HEK293T (cell line): ENCODE results near the gene DOK7.

Source experiments
- CTBP1 ChIP-seq: fragments of 450-650 bp; IDR thresholded peaks from 2 replicates; pipeline ENCODE4 v1.6.1; 2016; ENCODE audit warnings: borderline replicate concordance
- ELF4 ChIP-seq: fragments of 450-650 bp; IDR thresholded peaks from 2 replicates; pipeline ENCODE4 v1.6.1; 2017; ENCODE audit warnings: antibody characterized with exemption
- FOXK2 ChIP-seq: fragments of 450-650 bp; IDR thresholded peaks from 2 replicates; pipeline ENCODE4 v1.6.1; 2016; ENCODE audit warnings: mild to moderate bottlenecking
- FOXM1 ChIP-seq: fragments of 450-650 bp; IDR thresholded peaks from 2 replicates; pipeline ENCODE4 v1.6.1; 2017; ENCODE audit warnings: mild to moderate bottlenecking, borderline replicate concordance
- HDGF ChIP-seq: fragments of 450-650 bp; IDR thresholded peaks from 2 replicates; pipeline ENCODE4 v1.6.1; 2017; ENCODE audit warnings: antibody characterized with exemption, borderline replicate concordance
- L3MBTL2 ChIP-seq: fragments of 450-650 bp; conservative IDR thresholded peaks from 2 replicates; pipeline ENCODE4 v1.6.1; 2016; ENCODE audit warnings: mild to moderate bottlenecking
- LEF1 ChIP-seq: fragments of 450-650 bp; IDR thresholded peaks from 2 replicates; pipeline ENCODE4 v1.6.1; 2017; ENCODE audit warnings: mild to moderate bottlenecking, borderline replicate concordance
- SP1 ChIP-seq: fragments of 450-650 bp; IDR thresholded peaks from 2 replicates; pipeline ENCODE4 v1.6.1; 2017
- TARDBP ChIP-seq: fragments of 450-650 bp; IDR thresholded peaks from 2 replicates; pipeline ENCODE4 v1.6.1; 2016
- ZNF384 ChIP-seq: fragments of 450-650 bp; IDR thresholded peaks from 2 replicates; pipeline ENCODE4 v1.6.1; 2016

DNA sequence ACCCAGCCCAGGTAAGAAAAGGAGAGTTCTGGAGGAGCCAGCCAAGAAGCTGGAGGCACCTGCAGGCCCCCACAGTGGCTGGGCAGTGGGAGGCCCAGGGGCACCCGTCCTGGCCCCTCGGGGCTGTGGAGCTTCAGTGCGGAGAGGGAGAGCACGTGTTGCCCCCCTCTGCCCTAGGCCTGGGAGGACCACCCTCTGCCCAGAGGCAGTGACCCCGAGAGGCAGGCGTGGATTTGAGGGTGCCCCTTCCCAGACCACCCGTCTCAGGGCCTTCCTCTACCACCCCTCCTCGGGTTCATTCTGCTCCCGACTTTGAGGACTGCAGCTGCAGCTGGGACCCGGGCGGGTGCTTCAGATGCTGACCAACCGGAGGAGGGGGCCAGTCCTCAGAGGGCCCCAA lies 33.5 kb upstream of the DOK7 start:
- TF ChIP-seq SP1 (no peak), ELF4 (no peak), CTBP1 (no peak), FOXM1 (no peak), HDGF (no peak), LEF1 (no peak), TARDBP (no peak), FOXK2 (no peak), ZNF384 (no peak), L3MBTL2 (no peak)
